Stimulated activated CD4-positive, alpha-beta T cell treated with anti-CD3 and anti-CD28 coated beads, Interleukin-4, amount 100 ng/mL, for 24 hours (primary cell): ENCODE data around the gene GPSM1.
"Not testable (repeated sequence)": the region's sequence is repeated elsewhere in the genome, so short reads cannot be mapped to it uniquely, and the experiment has no call there.

ENCODE experiments used
- DNase-seq: peaks from one replicate; pipeline ENCODE4 v3.0.0-alpha.2; 2020

The GPSM1 gene

GRCh38 chr9:136319955-136320354, 7.4 kb upstream of the GPSM1 start:
- DNase-seq, result not testable (repeated sequence)

DNA sequence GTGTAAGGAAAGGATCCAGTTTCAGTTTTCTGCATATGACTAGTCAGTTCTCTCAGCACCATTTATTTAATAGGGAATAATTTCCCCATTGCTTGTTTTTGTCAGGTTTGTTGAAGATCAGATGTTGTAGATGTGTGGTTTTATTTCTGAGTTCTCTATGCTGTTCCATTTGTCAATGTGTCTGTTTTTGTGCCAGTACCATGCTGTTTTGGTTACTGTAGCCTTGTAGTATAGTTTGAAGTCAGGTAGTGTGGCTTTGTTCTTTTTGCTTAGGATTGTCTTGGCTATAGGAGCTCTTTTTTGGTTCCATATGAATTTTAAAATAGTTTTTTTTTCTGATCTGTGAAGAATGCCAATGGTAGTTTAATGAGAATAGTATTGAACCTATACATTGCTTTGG, 6.4 kb upstream of the GPSM1 start:
- DNase-seq, result not testable (repeated sequence)

- no peak for DNase-seq
These were observed 5.8 kb upstream of the GPSM1 start for GRCh38 chr9:136321561-136321960.

GRCh38 chr9:136322756-136323330, 4.5 kb upstream of the GPSM1 start:
- DNase-seq, result no peak

- DNase-seq, result no peak
These were observed 4.0 kb upstream of the GPSM1 start for GRCh38 chr9:136323371-136323789.

DNA sequence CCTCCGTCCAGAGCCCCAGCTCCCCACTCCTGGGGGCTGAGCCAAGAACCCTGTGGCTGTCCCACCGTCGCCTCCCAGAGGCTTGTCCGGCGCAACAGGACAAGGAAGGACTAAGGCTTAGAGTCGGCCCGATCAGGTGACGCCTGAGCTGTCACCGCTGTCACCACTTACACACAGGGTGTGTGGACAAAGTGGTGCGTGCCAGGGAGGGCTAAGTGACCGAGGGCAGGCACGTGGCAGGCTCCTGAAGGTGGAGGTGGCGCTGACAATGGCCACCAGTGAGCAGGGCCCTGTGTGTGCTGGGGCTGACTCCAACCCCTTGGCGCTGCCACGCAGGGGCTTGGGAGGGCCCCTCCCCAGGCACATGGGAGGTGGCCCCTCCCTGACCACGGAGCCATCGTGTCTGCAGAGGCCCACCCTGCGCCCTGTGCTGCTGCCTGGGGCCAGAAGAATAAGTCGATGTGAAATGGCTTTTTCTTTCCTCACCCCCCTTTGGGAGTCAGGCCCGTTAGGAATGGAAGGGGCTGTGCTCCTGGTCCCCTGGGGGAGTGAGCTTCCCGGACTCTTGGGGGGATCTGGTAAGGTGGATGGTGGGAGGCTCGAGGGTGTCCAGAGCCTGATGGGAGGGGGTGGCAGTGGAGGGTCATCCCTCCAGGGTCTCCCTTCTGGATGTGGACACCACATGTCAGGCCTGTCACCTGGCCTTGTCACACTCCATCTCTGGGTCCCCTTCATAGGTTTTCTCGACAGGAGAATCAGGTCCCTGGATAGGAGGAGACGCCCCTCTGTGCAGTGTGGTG, 2.6 kb upstream of the GPSM1 start:
- DNase-seq, result no peak

DNA sequence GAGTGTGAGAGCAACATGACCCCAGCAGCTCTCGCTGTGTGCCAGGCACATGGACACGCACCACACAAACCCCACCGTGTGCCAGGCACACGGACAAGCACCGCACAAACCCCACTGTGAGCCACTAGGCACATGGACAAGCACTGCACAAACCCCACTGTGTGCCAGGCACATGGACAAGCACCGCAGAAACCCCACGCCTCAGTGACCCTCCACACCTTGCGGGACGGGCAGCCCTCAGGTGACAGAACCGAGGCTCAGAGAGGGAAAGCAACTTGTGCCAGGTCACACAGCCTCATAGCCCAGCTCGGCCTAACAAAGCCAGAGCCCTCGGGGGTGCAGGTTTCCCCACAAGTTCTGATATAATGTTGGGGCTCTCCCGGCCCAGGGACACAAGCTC, 2.0 kb upstream of the GPSM1 start:
- DNase-seq, result no peak

DNA sequence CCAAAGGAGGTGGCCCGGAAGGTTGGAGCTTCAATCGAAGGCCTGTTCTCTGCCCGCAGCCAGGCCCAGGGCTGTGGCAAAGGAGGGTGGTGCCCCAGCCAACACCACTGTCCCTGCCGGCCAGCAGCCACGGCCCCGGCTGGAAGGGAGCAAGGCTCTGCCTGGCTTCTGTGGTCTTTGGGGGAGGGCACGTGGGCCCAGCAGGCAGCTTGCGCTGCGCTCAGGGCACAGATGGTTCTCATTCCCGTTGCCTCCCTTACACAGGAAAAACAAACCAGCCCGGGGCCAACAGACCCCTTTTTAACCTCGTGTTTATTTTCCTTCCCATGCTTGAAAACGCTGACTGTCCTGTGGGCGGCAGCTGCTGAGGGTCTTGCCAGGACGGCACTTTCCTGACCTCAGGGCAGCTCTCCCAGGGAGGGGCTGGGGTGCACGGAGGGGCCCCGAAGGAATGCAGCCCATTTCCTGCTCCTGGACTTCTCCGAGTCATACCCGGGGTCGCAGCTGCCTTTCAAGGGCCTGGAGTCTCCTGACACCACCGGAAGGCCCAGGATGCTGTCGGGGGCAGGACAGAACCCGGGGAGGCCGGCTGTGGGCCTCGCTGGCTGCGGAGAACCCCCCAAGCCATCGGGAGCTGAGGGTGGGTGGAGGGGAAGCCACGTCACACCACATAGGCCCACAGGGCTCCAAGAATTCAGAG, 1.1 kb upstream of the GPSM1 start:
- no peak for DNase-seq

DNA sequence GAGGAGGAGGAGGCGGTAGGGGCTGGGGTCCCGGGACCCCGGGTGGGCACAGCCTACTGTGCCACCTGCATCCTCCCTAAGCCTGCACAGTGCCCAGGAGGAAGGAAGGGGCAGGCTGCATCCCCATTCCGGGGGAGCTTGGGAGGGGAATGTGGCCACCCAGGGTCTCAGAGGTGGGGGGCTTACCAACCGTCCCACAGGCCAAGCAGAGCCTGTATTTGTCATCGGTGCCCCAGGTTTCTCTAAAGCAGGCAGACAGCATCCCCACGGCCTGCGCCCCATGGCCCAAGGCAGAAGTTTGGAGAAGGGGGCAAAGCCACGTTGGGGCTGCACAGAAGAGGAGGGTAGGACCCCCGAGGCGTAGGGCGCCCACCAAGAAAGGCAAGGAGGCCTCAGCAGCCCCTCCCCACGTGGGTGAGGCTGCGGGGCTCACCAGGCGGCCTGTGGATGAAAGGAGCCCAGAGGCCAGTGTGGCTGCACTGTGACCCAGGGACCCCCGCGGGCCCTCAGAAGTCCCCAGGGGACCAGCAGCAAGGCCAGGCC, 507 bp upstream of the GPSM1 start:
- no peak for DNase-seq

- no peak for DNase-seq
These were observed 777 bp downstream of the GPSM1 start for GRCh38 chr9:136328011-136328621.

GRCh38 chr9:136328622-136329041, 1.3 kb downstream of the GPSM1 start:
- no peak for DNase-seq

- no peak for DNase-seq
These were observed 1.9 kb downstream of the GPSM1 start for GRCh38 chr9:136329211-136329627.

DNA sequence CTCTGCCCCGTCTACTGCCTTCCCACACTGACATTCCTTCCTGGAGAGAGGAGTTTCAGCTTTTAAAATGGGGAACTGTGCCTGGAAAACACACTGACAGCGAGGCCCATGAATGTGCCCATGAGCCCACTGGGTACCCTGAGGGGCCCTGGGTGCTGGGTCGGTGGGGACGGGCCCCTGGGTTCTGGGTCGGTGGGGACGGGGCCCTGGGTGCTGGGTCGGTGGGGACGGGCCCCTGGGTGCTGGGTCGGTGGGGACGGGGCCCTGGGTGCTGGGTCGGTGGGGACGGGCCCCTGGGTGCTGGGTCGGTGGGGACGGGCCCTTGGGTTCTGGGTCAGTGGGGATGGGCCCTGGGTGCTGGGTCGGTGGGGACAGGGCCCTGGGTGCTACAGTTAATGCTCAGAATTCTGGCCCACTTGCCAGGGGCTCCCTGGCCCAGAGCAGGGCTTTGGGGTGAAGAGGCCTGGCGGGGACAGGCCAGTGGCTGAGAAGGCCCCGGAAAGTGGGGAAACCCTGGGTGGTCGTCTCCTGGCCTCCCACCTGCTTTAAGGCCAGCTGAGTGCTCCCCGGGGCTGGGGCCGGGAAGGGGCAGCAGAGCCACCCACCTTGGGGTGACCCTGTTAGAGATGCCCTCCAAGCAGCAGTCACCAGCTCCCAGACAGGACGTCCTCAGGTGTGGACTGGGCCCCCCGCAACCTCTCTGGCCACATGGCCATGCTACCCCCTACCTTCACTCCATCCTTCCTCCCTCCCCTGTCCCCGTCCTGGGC, 2.5 kb downstream of the GPSM1 start:
- DNase-seq, result no peak

DNA sequence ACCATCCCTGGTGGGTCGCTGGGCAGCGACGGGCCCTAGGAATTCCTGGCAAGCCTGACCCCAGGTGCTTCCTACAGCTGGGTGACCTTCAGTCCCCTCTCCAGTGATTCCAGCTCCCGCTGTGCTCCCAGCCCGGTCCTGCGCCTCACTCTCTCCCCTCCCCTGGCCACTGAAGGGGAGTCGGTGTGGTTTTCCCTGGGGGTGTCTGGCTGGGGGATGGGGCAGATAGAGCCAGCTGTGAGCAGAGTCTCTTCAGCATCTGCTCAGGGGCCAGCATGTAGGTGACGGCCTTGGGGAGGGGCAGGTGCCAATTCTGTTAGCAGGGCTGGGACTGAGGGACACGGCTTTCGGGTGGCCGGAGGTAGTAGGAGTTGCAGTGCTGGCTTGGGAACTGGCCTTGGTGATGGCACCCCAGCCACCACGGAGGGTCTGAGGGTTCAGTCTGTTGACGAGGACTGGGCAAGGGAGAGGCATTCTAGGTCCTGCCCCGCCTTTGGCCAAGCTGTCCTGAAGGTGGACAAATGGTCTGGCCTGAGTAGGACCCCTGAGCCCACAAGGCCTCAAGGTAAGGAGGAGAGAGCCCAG, 3.2 kb downstream of the GPSM1 start:
- no peak for DNase-seq

DNA sequence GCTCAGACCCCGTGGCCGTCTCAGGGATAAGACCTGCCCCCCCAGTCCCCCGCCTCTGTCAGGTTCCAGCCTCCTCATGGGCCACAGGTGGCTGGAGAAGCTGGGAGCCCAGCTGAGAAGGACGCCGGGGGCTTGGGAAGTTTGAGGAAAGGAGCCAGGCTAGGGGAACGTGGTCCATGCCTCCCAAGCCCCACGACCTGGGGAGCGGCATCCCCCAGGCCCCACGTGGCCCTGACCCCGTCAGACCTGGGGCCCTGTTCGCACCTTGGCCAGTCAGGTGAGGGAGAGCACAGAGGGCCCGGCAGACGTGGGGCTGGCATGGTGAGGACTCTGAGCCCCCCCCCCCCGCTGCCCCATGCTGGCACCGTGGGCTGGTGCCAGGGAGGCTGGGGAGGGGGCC, 3.7 kb downstream of the GPSM1 start:
- no peak for DNase-seq

DNA sequence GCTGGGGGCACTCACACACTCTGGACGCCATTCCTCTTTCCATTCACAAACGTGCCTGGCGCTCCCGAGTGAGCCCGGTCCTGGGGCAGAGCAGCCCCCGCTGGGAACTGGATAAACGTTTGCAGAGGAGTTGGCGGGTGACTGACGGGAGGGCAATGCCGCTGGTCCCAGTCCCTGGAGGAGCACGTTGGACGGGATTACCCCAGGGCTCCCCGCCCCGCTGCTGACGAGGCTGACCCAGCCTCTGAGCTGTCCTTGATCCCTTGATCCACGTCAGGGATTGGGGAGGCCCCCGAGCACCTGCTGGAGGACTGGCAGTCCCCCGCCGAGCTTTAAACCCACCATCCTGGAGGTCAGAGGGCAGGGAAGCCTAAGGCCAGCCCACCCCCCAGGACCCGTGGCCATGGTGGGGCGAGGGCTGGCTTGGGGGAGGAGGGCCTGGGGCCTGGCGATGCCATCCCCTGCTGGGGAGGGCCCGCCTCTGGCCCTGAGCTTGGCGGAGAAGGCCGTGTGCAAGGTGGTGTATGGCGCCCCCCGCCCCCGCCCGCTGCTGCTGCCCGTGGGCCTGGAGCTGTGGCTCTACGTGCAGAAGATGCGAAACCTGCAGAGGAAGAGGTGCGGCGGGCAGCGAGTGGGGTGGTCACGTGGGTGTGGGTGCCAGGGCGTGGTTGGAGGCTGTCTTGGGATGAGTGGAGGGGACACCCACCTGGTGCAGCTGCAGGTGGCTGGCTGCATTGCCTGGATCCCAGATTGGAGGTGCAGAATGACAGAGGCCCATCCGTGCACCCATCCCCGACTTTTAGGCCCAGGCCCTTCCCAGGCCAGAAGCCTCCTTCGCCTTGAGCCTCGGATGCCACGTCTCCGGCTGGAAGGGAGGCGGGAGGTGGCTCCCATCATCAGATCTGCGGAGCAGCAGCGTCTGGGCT, 4.5 kb downstream of the GPSM1 start:
- DNase-seq, result no peak

DNA sequence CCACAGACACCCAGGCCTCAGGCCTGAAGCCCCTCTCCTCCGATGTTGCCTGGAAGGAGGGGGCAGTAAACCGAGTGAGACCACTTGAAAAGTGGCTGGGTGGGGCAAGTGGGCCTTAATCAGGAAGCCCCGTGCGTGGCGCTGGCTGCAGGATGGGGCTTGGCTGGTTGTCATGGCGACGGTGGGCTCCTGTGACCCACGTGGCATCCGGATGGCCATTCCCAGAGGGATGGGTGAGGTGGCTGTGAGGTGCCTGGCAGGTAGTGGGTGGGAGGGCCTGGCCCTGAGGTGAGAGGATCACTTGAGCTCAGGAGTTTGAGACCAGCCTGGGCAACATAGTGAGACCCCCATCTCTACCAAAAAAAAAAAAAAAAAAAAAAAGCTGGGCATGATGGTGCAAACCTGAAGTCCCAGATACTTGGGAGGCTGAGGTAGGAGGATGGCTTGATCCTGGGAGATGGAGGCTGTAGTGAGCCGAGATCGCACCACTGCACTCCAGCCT, 5.2 kb downstream of the GPSM1 start:
- DNase-seq, result no peak

GRCh38 chr9:136333045-136333444, 5.7 kb downstream of the GPSM1 start:
- DNase-seq, result no peak

DNA sequence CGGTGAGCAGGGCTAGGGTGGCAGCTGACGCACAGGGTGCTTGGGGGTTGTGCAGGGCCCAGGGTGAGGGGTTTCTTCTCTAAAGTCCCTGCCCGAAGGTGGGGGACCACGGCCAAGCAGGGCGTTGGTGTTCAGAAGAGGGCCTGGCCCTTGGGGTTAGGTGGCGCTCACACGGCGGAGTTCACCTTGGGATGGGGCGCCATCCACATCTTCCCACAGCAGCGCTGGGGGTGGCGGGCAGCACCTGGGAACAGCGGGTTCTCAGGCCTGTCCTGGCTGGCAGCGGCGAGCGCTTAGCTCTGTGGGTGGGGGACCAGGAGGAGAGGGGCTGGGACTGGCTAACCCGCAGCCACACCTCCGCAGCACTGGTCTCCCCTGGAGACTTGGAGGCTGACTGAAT, 6.1 kb downstream of the GPSM1 start:
- DNase-seq, result no peak

DNA sequence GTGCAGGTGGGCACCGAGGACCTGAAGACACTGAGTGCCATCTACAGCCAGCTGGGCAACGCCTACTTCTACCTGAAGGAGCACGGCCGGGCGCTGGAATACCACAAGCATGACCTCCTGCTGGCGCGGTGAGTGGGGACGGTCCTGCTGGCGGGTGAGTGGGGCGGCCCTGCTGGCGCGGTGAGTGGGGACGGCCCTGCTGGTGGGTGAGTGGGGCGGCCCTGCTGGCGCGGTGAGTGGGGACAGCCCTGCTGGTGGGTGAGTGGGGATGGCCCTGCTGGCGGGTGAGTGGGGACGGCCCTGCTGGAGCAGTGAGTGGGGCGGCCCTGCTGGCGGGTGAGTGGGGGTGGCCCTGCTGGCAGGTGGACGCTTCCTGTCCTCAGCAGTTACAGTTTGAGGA, 7.2 kb downstream of the GPSM1 start:
- no peak for DNase-seq
